SK-N-SH (cell line): ENCODE data around the gene RBM45. TPM values are rescaled to one million over a fixed set of nuclear protein-coding genes. Genes with fewer than 3 reads are reported as not detected.

Experiments used
- CTCF ChIA-PET: fragments of 300-600, 350-600 bp; formaldehyde crosslinking; extraction: SDS; loops from one replicate; lab custom pipeline; 2021; lab: Yijun Ruan, JAX
- POLR2A ChIA-PET: fragments of 350-600 bp; sonication (Branson Sonifier 250); formaldehyde crosslinking; extraction: SDS; loops from one replicate; lab custom pipeline; 2020; ENCODE audit warnings: antibody characterized with exemption, inconsistent platforms; lab: Yijun Ruan, JAX
- DNase-seq: peaks from one replicate; pipeline ENCODE4 v3.0.0; 2012
- H2AFZ ChIP-seq: fragments of 200-600 bp; sonication (generic); 2 replicates; pipeline ENCODE4 v1.8.1; 2016; ENCODE audit warnings: antibody characterized with exemption, mild to moderate bottlenecking, low read depth
- H3F3A ChIP-seq: fragments of 200-600 bp; sonication (generic); replicated peaks from 2 replicates; pipeline ENCODE3; 2016; ENCODE audit warnings: antibody characterized with exemption, mild to moderate bottlenecking; ENCODE audit not compliant: insufficient read depth
- H3K27ac ChIP-seq, 2 experiments: fragments of 200-500 bp in 1 of 2; fragments of 200-600 bp in 1 of 2; sonication (Bioruptor generic) in 1 of 2; sonication (generic), shearing (Covaris generic) in 1 of 2; 2 replicates each; pipeline versions ENCODE4 v1.5.1 to v1.6.1; 2014 to 2016; ENCODE audit warnings: low read depth in 2 of 2, inconsistent platforms in 1 of 2, low read length in 1 of 2, mild to moderate bottlenecking in 1 of 2, mixed read lengths in 1 of 2
- H3K27me3 ChIP-seq: fragments of 200-600 bp; sonication (generic), shearing (Covaris generic); 2 replicates; pipeline ENCODE4 v1.6.1; 2016; ENCODE audit warnings: mixed run types; ENCODE audit not compliant: insufficient read depth
- H3K36me3 ChIP-seq, 2 experiments: fragments of 200-500 bp in 1 of 2; fragments of 200-600 bp in 1 of 2; sonication (Bioruptor generic) in 1 of 2; sonication (generic) in 1 of 2; replicated peaks in 1 of 2; 2 replicates each; pipeline versions ENCODE3 to v1.5.1; 2014 to 2016; ENCODE audit warnings: low read length in 1 of 2, mild to moderate bottlenecking in 1 of 2; ENCODE audit not compliant: insufficient read depth in 2 of 2, control insufficient read depth in 1 of 2
- H3K4me1 ChIP-seq, 2 experiments: fragments of 200-500 bp in 1 of 2; fragments of 200-600 bp in 1 of 2; sonication (Bioruptor generic) in 1 of 2; sonication (generic), shearing (Covaris generic) in 1 of 2; 2 replicates each; pipeline versions ENCODE4 v1.5.1 to v1.6.1; 2014 to 2016; ENCODE audit warnings: low read depth in 1 of 2, low read length in 1 of 2, mixed run types in 1 of 2; ENCODE audit not compliant: insufficient read depth in 2 of 2, control insufficient read depth in 1 of 2
- H3K4me2 ChIP-seq: fragments of 200-600 bp; sonication (generic), shearing (Covaris generic); 2 replicates; pipeline ENCODE4 v1.6.1; 2017; ENCODE audit warnings: mixed run types
- H3K4me3 ChIP-seq, 2 experiments: fragments of 200-500 bp in 1 of 2; fragments of 200-600 bp in 1 of 2; sonication (Bioruptor generic) in 1 of 2; sonication (generic), shearing (Covaris generic) in 1 of 2; 2 replicates each; pipeline versions ENCODE4 v1.5.1 to v1.8.1; 2014 to 2016; ENCODE audit warnings: low read depth in 2 of 2, inconsistent platforms in 1 of 2, low read length in 1 of 2, mild to moderate bottlenecking in 1 of 2, mixed read lengths in 1 of 2, moderate library complexity in 1 of 2
- H3K79me2 ChIP-seq: fragments of 200-600 bp; sonication (generic); 2 replicates; pipeline ENCODE4 v1.8.1; 2017; ENCODE audit warnings: mild to moderate bottlenecking; ENCODE audit not compliant: insufficient read depth
- H3K9ac ChIP-seq: fragments of 200-600 bp; sonication (generic); 2 replicates; pipeline ENCODE4 v1.6.1; 2017; ENCODE audit warnings: mixed run types
- H3K9me2 ChIP-seq: fragments of 200-600 bp; sonication (generic); 2 replicates; pipeline ENCODE4 v1.6.1; 2017; ENCODE audit warnings: mixed run types
- H3K9me3 ChIP-seq: fragments of 200-600 bp; sonication (generic); 2 replicates; pipeline ENCODE4 v1.6.1; 2017; ENCODE audit warnings: mixed run types, mild to moderate bottlenecking, moderate library complexity
- H4K20me1 ChIP-seq: fragments of 200-600 bp; sonication (generic); 2 replicates; pipeline ENCODE4 v1.6.1; 2017; ENCODE audit warnings: mild to moderate bottlenecking, mixed run types; ENCODE audit not compliant: insufficient read depth
- CTCF ChIP-seq: fragments of 200-600 bp; sonication (generic); IDR thresholded peaks from 2 replicates; pipeline ENCODE4 v1.6.1; 2017; ENCODE audit warnings: antibody characterized with exemption, mild to moderate bottlenecking, moderate library complexity
- ELF1 ChIP-seq: IDR thresholded peaks from 2 replicates; pipeline ENCODE4 v1.4.0; 2012
- FOSL2 ChIP-seq: IDR thresholded peaks from 2 replicates; pipeline ENCODE4 v1.4.0; 2012; ENCODE audit warnings: low read depth, mild to moderate bottlenecking, moderate library complexity, borderline replicate concordance
- FOXJ3 ChIP-seq: sonication (generic); formaldehyde crosslinking; IDR thresholded peaks from 2 replicates; pipeline ENCODE4 v1.5.1; 2020; ENCODE audit warnings: mild to moderate bottlenecking, missing genetic modification reagents
- FOXM1 ChIP-seq: IDR thresholded peaks from 2 replicates; pipeline ENCODE4 v1.4.0; 2012; ENCODE audit warnings: low read depth, mild to moderate bottlenecking
- GABPA ChIP-seq: IDR thresholded peaks from 2 replicates; pipeline ENCODE4 v1.4.0; 2012; ENCODE audit warnings: low read depth, mild to moderate bottlenecking
- GATA2 ChIP-seq: sonication (generic); formaldehyde crosslinking; IDR thresholded peaks from 2 replicates; pipeline ENCODE4 v1.5.0; 2020; ENCODE audit warnings: mild to moderate bottlenecking, missing genetic modification reagents
- IRF3 ChIP-seq: fragments of 150-350 bp; IDR thresholded peaks from 2 replicates; pipeline ENCODE4 v1.6.1; 2016; ENCODE audit warnings: mild to moderate bottlenecking, low read depth, low read length
- JUND ChIP-seq: IDR thresholded peaks from 2 replicates; pipeline ENCODE4 v1.4.0; 2012
- MEF2A ChIP-seq: IDR thresholded peaks from 2 replicates; pipeline ENCODE4 v1.4.0; 2012; ENCODE audit warnings: low read depth, borderline replicate concordance
- MXI1 ChIP-seq: IDR thresholded peaks from 2 replicates; pipeline ENCODE4 v1.6.1; 2012; ENCODE audit warnings: mild to moderate bottlenecking, low read depth, low read length, improper control_type of control experiment
- NRF1 ChIP-seq: IDR thresholded peaks from 2 replicates; pipeline ENCODE4 v1.6.1; 2012; ENCODE audit warnings: low read depth, mild to moderate bottlenecking, low read length
- PBX3 ChIP-seq: IDR thresholded peaks from 2 replicates; pipeline ENCODE4; 2012
- RAD21 ChIP-seq: IDR thresholded peaks from 2 replicates; pipeline ENCODE4 v1.6.1; 2012; ENCODE audit warnings: mild to moderate bottlenecking, low read length
- RFX5 ChIP-seq: IDR thresholded peaks from 2 replicates; pipeline ENCODE4 v1.6.1; 2012; ENCODE audit warnings: mild to moderate bottlenecking, improper control_type of control experiment, low read length
- RXRA ChIP-seq: IDR thresholded peaks from 2 replicates; pipeline ENCODE4 v1.4.0; 2012; ENCODE audit warnings: low read depth, mild to moderate bottlenecking, borderline replicate concordance
- SIN3A ChIP-seq: IDR thresholded peaks from 2 replicates; pipeline ENCODE4 v1.6.1; 2012; ENCODE audit warnings: low read depth, mild to moderate bottlenecking, low read length, moderate library complexity, borderline replicate concordance
- SMC3 ChIP-seq: IDR thresholded peaks from 2 replicates; pipeline ENCODE4 v1.6.1; 2012; ENCODE audit warnings: low read depth, low read length, improper control_type of control experiment
- TAF1 ChIP-seq: IDR thresholded peaks from 2 replicates; pipeline ENCODE4 v1.6.1; 2012; ENCODE audit warnings: low read depth, mild to moderate bottlenecking, low read length, moderate library complexity, borderline replicate concordance
- USF1 ChIP-seq: IDR thresholded peaks from 2 replicates; pipeline ENCODE4 v1.4.0; 2012; ENCODE audit warnings: low read depth, borderline replicate concordance
- USF2 ChIP-seq: fragments of 150-350 bp; IDR thresholded peaks from 2 replicates; pipeline ENCODE4 v1.6.1; 2017; ENCODE audit warnings: antibody characterized with exemption, low read length, low read depth, borderline replicate concordance
- YY1 ChIP-seq: IDR thresholded peaks from 2 replicates; pipeline ENCODE4 v1.4.0; 2012; ENCODE audit warnings: low read depth, mild to moderate bottlenecking
- ZBTB33 ChIP-seq: IDR thresholded peaks from 2 replicates; pipeline ENCODE4 v1.4.0; 2012; ENCODE audit warnings: low read depth, borderline replicate concordance
- WGBS: methylation state at CpG from one replicate; pipeline ENCODE4 v1.1.6; 2017; ENCODE audit warnings: low lambda C conversion rate; 5-methylcytosine and 5-hydroxymethylcytosine counted together
- polyA plus RNA-seq, 3 experiments: library from polyadenylated mRNA; depleted of rRNA; stranded (reverse); fragments of >200 nt; gene quantifications; 2 replicates each; pipeline ENCODE4 v1.2.3, GENCODE V29; 2012

The RBM45 gene
- polyA plus RNA-seq, 1 of the 3 experiments (the other 2 are of a cell fraction): 7.0 TPM

GRCh38 chr2:178069551-178069950 lies 42.7 kb upstream of the RBM45 start (continued):
- TF ChIP-seq MXI1 (no peak), YY1 (no peak), MEF2A (no peak), SMC3 (peak; percentile 38), RXRA (no peak), GABPA (no peak), JUND (no peak), SIN3A (no peak), PBX3 (no peak)
- TF ChIP-seq, all 33 proteins: peak for 3

- no peak for DNase-seq
- H3K4me1 ChIP-seq: peaks cover 8 to 17% of the 10 kb centered on the region in 2 experiments; a peak in 3 of 4 replicates
Observed at GRCh38 chr2:178070824-178071223, 41.4 kb upstream of the RBM45 start.

More at GRCh38 chr2:178070824-178071223, 41.4 kb upstream of the RBM45 start:
- WGBS: 62% methylated on average over 2 of the region's 2 CpGs
- Histone ChIP-seq H2AFZ (no peak overlapping the region), H3K4me2 (no peak overlapping the region), H3K9me2 (no peaks in the 10 kb centered on the region), H3K27ac (no peak overlapping the region), H3K27me3 (no peaks in the 10 kb centered on the region), H3K9ac (no peak overlapping the region), H3F3A (no peaks in the 10 kb centered on the region), H3K4me3 (no peak overlapping the region), H3K9me3 (no peaks in the 10 kb centered on the region), H3K36me3 (no peaks in the 10 kb centered on the region), H4K20me1 (no peaks in the 10 kb centered on the region), H3K79me2 (no peaks in the 10 kb centered on the region)
- no peak for TF ChIP-seq JUND
- TF ChIP-seq MXI1: no peak
- TF ChIP-seq RAD21: no peak
- no peak for TF ChIP-seq ZBTB33
- no peak for TF ChIP-seq FOXM1
- no peak for TF ChIP-seq YY1
- TF ChIP-seq ELF1: no peak
- TF ChIP-seq TAF1: no peak
- no peak for TF ChIP-seq RFX5
- TF ChIP-seq IRF3: no peak
- TF ChIP-seq NRF1: no peak
- TF ChIP-seq PBX3: no peak
- TF ChIP-seq GATA2 (CRISPR knock-in tag): no peak
- TF ChIP-seq FOSL2: no peak
- TF ChIP-seq USF1: no peak
- no peak for TF ChIP-seq CTCF
- no peak for TF ChIP-seq USF2
- TF ChIP-seq FOXJ3 (CRISPR knock-in tag): no peak
- no peak for TF ChIP-seq RXRA
- ChIA-PET POLR2A (no interaction called here), CTCF (interaction anchor here (1.3 to 3.9 kb wide), 3 partner anchors 81 to 91 kb away, joined by 3 to 22 read pairs (median 8); no protein-coding TSS in a partner anchor)
